DOHH2 (cell line): ENCODE measurements around the gene N4BP2L1.

Source experiments
- H3F3A ChIP-seq: fragments of 200-600 bp; sonication (generic), shearing (Covaris generic); 2 replicates; pipeline ENCODE4 v1.6.0; 2016; ENCODE audit warnings: antibody characterized with exemption, mild to moderate bottlenecking; ENCODE audit not compliant: control insufficient read depth, insufficient read depth
- H3K27ac ChIP-seq: fragments of 200-600 bp; sonication (generic); 2 replicates; pipeline ENCODE4 v1.5.1; 2014; ENCODE audit warnings: low read depth, mild to moderate bottlenecking, low read length, moderate library complexity
- H3K27me3 ChIP-seq: fragments of 200-600 bp; sonication (generic); 2 replicates; pipeline ENCODE4 v1.6.1; 2014; ENCODE audit warnings: mild to moderate bottlenecking, low read length, mixed read lengths; ENCODE audit not compliant: control insufficient read depth
- H3K36me3 ChIP-seq: fragments of 200-600 bp; sonication (generic); 2 replicates; pipeline ENCODE4 v1.6.1; 2014; ENCODE audit warnings: mild to moderate bottlenecking, low read length, moderate library complexity, mixed read lengths; ENCODE audit not compliant: control insufficient read depth
- H3K4me1 ChIP-seq: fragments of 200-600 bp; sonication (generic); 2 replicates; pipeline ENCODE4 v1.6.1; 2014; ENCODE audit warnings: mild to moderate bottlenecking, low read length, mixed read lengths; ENCODE audit not compliant: control insufficient read depth
- H3K4me2 ChIP-seq: fragments of 200-600 bp; sonication (generic); 2 replicates; pipeline ENCODE4 v1.6.0; 2014; ENCODE audit warnings: mild to moderate bottlenecking, low read length, moderate library complexity
- H3K4me3 ChIP-seq: fragments of 200-600 bp; sonication (generic); 2 replicates; pipeline ENCODE4 v1.5.1; 2014; ENCODE audit warnings: mild to moderate bottlenecking, low read length, mixed read lengths
- H3K79me2 ChIP-seq: fragments of 200-600 bp; sonication (generic); 2 replicates; pipeline ENCODE4 v1.6.1; 2014; ENCODE audit warnings: mild to moderate bottlenecking, low read length, mixed read lengths; ENCODE audit not compliant: control insufficient read depth
- H3K9me2 ChIP-seq: fragments of 200-600 bp; sonication (generic); replicated peaks from 2 replicates; pipeline ENCODE4 v1.6.1; 2014; ENCODE audit warnings: mild to moderate bottlenecking, low read length, mixed read lengths; ENCODE audit not compliant: control insufficient read depth
- H3K9me3 ChIP-seq: fragments of 200-600 bp; sonication (generic); 2 replicates; pipeline ENCODE4 v1.6.1; 2014; ENCODE audit warnings: antibody characterized with exemption, low read length, mixed read lengths; ENCODE audit not compliant: control insufficient read depth, insufficient read depth
- H4K20me1 ChIP-seq: fragments of 200-600 bp; sonication (generic); 2 replicates; pipeline ENCODE4 v1.6.0; 2014; ENCODE audit warnings: low read depth, mild to moderate bottlenecking, antibody characterized with exemption, low read length, moderate library complexity; ENCODE audit not compliant: control insufficient read depth, insufficient read depth
- CTCF ChIP-seq: fragments of 200-600 bp; sonication (generic); IDR thresholded peaks from one replicate; pipeline ENCODE4 v1.5.1; 2014; ENCODE audit warnings: antibody characterized with exemption, mild to moderate bottlenecking, low read depth, low read length; ENCODE audit not compliant: poor library complexity, severe bottlenecking
- EZH2phosphoT487 ChIP-seq: fragments of 200-600 bp; sonication (generic); IDR thresholded peaks from 2 replicates; pipeline ENCODE4 v1.6.1; 2017; ENCODE audit warnings: borderline replicate concordance, mild to moderate bottlenecking, antibody characterized with exemption, low read length, moderate library complexity, mixed read lengths

Gene N4BP2L1

GRCh38 chr13:32390048-32390447 lies 37.9 kb downstream of the N4BP2L1 start:
- Histone ChIP-seq H3K4me1 (no peaks in the 10 kb centered on the region), H4K20me1 (no peaks in the 10 kb centered on the region), H3K79me2 (no peaks in the 10 kb centered on the region), H3K4me2 (no peak overlapping the region), H3F3A (no peaks in the 10 kb centered on the region), H3K27ac (no peak overlapping the region), H3K9me3 (no peaks in the 10 kb centered on the region), H3K36me3 (peaks cover 59% of the 10 kb centered on the region), H3K27me3 (no peaks in the 10 kb centered on the region), H3K4me3 (no peak overlapping the region), H3K9me2 (no peaks in the 10 kb centered on the region)
- TF ChIP-seq CTCF: no peak
- TF ChIP-seq EZH2phosphoT487: no peak

- Histone ChIP-seq H3K27ac (no peak overlapping the region), H3K27me3 (no peaks in the 10 kb centered on the region), H3K4me3 (no peak overlapping the region), H3K4me1 (no peaks in the 10 kb centered on the region), H3F3A (no peaks in the 10 kb centered on the region), H3K4me2 (no peak overlapping the region), H4K20me1 (no peaks in the 10 kb centered on the region), H3K36me3 (peaks cover 72% of the 10 kb centered on the region), H3K9me2 (no peaks in the 10 kb centered on the region), H3K79me2 (no peaks in the 10 kb centered on the region), H3K9me3 (no peaks in the 10 kb centered on the region)
- TF ChIP-seq CTCF: no peak
- no peak for TF ChIP-seq EZH2phosphoT487
Measured at GRCh38 chr13:32385410-32385809, 42.5 kb downstream of the N4BP2L1 start.

GRCh38 chr13:32384702-32385101 lies 43.2 kb downstream of the N4BP2L1 start:
- Histone ChIP-seq H3K27ac (no peak overlapping the region), H3K79me2 (no peaks in the 10 kb centered on the region), H3F3A (no peaks in the 10 kb centered on the region), H3K4me3 (no peak overlapping the region), H3K4me1 (no peaks in the 10 kb centered on the region), H4K20me1 (no peaks in the 10 kb centered on the region), H3K27me3 (no peaks in the 10 kb centered on the region), H3K4me2 (no peak overlapping the region), H3K9me3 (no peaks in the 10 kb centered on the region), H3K36me3 (peaks cover 77% of the 10 kb centered on the region), H3K9me2 (no peaks in the 10 kb centered on the region)
- TF ChIP-seq CTCF (no peak), EZH2phosphoT487 (no peak)
